Right lobe of liver (tissue), 6 donors: ENCODE measurements around the gene SEC62. TPM values are rescaled to one million over a fixed set of nuclear protein-coding genes. Genes with fewer than 3 reads are reported as not detected.
A peak's percentile ranks its signal among the peaks of the same experiment; 100 is the strongest.

Source experiments
- ATAC-seq, 4 donors: fragments of 200-7000 bp; cut with Tn5 transposase; one replicate each; pipeline ENCODE4 v1.9.1; 2020; ENCODE audit warnings: mild to moderate bottlenecking in 4 of 4, moderate library complexity in 4 of 4
- DNase-seq, 3 donors: peaks; one replicate each; pipeline ENCODE4 v3.0.0-alpha.2; 2020
- H3K27ac ChIP-seq, 3 donors: fragments of 200-600 bp; one replicate each; pipeline ENCODE4 v1.8.0; 2022
- H3K27me3 ChIP-seq, 2 donors: fragments of 200-600 bp; one replicate each; pipeline ENCODE4 v1.8.0; 2022
- H3K36me3 ChIP-seq, 4 donors: fragments of 200-600 bp; sonication (generic) in 1 of 4; one replicate each; pipeline versions ENCODE4 v1.5.1 to v1.8.0; 2017 to 2022; ENCODE audit warnings: control low read depth in 1 of 4
- H3K4me1 ChIP-seq, 4 donors: fragments of 200-600 bp; sonication (generic) in 1 of 4; one replicate each; pipeline versions ENCODE4 v1.5.1 to v1.8.0; 2017 to 2022; ENCODE audit warnings: control low read depth in 1 of 4
- H3K4me3 ChIP-seq, 3 donors: fragments of 200-600 bp; one replicate each; pipeline ENCODE4 v1.8.0; 2022
- H3K9me3 ChIP-seq, 4 donors: fragments of 200-600 bp; sonication (generic) in 1 of 4; one replicate each; pipeline versions ENCODE4 v1.5.1 to v1.8.0; 2017 to 2022; ENCODE audit warnings: control low read depth in 1 of 4
- POLR2A ChIP-seq: fragments of 450-650 bp; IDR thresholded peaks from one replicate; pipeline ENCODE4 v1.6.1; 2017; ENCODE audit warnings: antibody characterized with exemption, mild to moderate bottlenecking
- WGBS: methylation state at CpG from one replicate; pipeline ENCODE4 v1.1.6; 2018; ENCODE audit warnings: low coverage, low lambda C conversion rate; ENCODE audit not compliant: insufficient coverage; ENCODE audit errors: missing lambda C conversion rate; 5-methylcytosine and 5-hydroxymethylcytosine counted together
- intact Hi-C, 2 donors: fragments of 100-400 bp; cut with DNase I; formaldehyde crosslinking; loops; one replicate each; pipeline versions ENCODE4 v1.11.2 to v1.14.1; 2022
- total RNA-seq, 6 experiments: library from RNA; depleted of rRNA in 2 of 6; stranded (reverse); fragments of >200 nt in 2 of 6; fragmentation: NEBNext Ultra II Directional in 3 of 6; extraction: Animal tissue kit (Norgen Biotek cat#: 25700) in 3 of 6; gene quantifications; one replicate each; pipeline versions ENCODE4 v1.1.0 to v1.2.4, GENCODE V29; 2016 to 2023
- TF ChIP-seq, protein P1 (sequence below), 4 donors: fragments of 200-600 bp in 3 of 4; fragments of 450-650 bp in 1 of 4; IDR thresholded peaks; one replicate each; pipeline versions ENCODE4 v1.5.1 to v1.8.0; 2016 to 2022; ENCODE audit warnings: antibody characterized with exemption in 4 of 4, mild to moderate bottlenecking in 2 of 4
- donor health status: DM: no; HTN: yes; CAD: no.
- donor health status: DM: no; HTN: no; CAD: no.
- donor health status: DM: no; HTN: no; CAD: no.
- donor health status: DM: no; HTN: yes; CAD: no.
- donor health status: DM: no; HTN: yes; CAD: no.

Gene SEC62
- total RNA-seq, 6 experiments from 2014 or later = 38.5 to 133 (median 96.5) TPM

DNA sequence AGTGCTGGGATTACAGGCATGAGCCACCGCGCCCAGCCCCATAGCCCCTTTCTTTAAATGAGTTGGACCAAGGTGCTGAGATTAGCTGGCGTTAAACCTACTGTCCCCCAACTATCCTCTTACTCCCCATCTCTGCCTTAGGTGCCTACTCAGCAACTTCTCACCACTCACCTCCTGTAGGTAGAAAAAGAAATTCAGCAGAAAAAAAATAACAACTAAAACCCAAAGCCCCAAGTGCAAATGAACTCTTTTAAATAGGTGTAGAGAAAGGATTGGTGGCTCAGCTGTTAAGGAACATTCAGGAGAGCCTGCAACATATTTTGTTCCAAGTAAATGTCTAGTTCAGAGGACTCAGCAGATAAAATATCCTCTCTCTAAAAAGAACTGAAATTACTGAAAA is 35.8 kb upstream of the SEC62 start:
- Histone ChIP-seq H3K4me3 (no peak overlapping the region), H3K27ac (no peak overlapping the region), H3K4me1 (no peaks in the 10 kb centered on the region), H3K27me3 (no peaks in the 10 kb centered on the region), H3K36me3 (no peaks in the 10 kb centered on the region), H3K9me3 (no peaks in the 10 kb centered on the region)
- intact Hi-C loops = no loop called here
- ATAC-seq (no peak), DNase-seq (no peak)
- 100% methylated on average over 3 of the region's 3 CpGs for WGBS
- TF ChIP-seq, protein P1, sequence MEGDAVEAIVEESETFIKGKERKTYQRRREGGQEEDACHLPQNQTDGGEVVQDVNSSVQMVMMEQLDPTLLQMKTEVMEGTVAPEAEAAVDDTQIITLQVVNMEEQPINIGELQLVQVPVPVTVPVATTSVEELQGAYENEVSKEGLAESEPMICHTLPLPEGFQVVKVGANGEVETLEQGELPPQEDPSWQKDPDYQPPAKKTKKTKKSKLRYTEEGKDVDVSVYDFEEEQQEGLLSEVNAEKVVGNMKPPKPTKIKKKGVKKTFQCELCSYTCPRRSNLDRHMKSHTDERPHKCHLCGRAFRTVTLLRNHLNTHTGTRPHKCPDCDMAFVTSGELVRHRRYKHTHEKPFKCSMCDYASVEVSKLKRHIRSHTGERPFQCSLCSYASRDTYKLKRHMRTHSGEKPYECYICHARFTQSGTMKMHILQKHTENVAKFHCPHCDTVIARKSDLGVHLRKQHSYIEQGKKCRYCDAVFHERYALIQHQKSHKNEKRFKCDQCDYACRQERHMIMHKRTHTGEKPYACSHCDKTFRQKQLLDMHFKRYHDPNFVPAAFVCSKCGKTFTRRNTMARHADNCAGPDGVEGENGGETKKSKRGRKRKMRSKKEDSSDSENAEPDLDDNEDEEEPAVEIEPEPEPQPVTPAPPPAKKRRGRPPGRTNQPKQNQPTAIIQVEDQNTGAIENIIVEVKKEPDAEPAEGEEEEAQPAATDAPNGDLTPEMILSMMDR (IDR thresholded peaks at IDR 0.05) = no peak
- no peak for TF ChIP-seq POLR2A

DNA sequence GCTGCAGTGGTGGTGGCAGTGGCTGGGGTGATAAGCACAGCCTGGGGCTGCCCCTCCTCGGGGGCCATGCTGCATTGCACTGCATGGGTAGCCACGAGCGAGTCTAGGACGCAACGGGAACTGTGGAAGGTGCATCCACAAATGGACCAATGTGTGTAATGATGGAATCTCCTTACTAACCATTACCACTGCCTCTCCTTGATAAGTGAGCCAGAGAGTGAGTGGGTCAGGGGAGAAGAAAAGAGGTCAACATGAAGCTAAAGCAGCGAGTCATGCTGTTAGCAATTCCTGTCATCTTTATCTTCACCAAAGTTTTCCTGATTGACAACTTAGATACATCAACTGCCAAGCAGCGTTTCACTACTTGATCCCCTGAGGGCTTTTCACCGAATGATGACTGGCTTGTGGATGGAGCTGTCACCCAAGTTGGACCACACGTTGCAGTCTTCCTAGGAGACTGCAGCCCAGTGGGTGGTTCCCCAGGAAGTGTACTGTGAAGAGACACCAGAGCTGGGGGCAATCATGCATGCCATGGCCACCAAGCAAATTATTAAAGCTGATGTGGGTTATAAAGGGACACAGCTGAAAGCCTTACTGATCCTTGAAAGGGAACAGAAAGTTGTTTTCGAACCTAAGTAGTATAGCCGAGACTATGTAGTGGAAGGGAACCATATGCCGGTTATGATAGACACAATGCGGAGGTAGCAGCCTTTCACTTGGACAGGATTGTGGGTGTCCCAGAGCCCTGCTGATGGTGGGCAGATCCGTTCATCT is 34.7 kb upstream of the SEC62 start:
- Histone ChIP-seq H3K27me3 (no peaks in the 10 kb centered on the region), H3K4me3 (no peak overlapping the region), H3K4me1 (no peaks in the 10 kb centered on the region), H3K27ac (no peak overlapping the region), H3K36me3 (no peaks in the 10 kb centered on the region), H3K9me3 (no peaks in the 10 kb centered on the region)
- 67% methylated on average over 10 of the region's 14 CpGs for WGBS
- ATAC-seq (no peak), DNase-seq (no peak)
- intact Hi-C loops = no loop called here
- TF ChIP-seq, protein P1 (IDR thresholded peaks at IDR 0.05) = no peak
- TF ChIP-seq POLR2A = no peak

DNA sequence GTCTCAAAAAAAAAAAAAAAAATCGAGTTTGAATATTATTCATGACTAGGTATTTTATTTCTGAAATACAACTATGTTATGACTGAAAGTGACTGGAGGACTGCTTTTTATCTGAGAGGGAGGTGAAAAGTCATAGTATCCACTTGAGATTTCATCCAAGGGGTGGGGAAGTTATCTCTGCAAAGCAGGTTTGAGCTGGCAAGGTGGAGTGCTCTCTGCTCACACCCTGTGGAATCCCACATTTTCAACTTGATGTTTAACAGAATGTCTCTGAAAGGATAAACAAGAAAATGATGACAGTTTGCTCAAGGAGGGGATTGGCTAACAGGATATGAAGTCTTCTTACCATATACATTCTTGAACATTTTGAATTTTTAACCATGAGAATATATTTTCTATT is 27.3 kb upstream of the SEC62 start:
- WGBS = 50% methylated on average over 1 of the region's 1 CpG
- ATAC-seq (peak in 1 of 4 donors; percentile 22), DNase-seq (no peak)
- H3K36me3 ChIP-seq = no peaks in the 10 kb centered on the region
- H3K27ac ChIP-seq = no peak overlapping the region
- H3K4me1 ChIP-seq = no peaks in the 10 kb centered on the region
- TF ChIP-seq, protein P1 (IDR thresholded peaks at IDR 0.05) = no peak
- no peak for TF ChIP-seq POLR2A
- no peaks in the 10 kb centered on the region for H3K9me3 ChIP-seq
- H3K4me3 ChIP-seq = no peak overlapping the region
- H3K27me3 ChIP-seq = no peaks in the 10 kb centered on the region
- intact Hi-C loops = no loop called here

DNA sequence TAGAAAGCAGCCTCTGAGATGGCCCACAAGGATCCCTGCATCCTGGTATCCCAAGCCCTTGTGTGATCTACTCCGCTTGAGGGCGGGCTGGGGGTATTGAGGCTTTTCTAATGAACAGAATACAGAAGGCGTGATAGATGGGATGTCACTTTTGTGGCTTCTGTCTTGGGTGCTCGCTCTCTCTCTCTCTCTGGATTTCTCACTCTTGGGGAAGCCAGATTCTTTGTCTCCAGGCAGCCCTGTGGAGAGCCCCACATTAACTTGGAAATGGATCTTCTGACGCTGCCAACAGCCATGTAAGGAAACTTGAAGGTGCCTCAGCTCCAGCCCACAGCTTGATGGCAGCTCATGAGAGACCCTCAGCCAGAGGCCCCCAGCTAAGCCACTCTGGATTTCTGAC is 26.9 kb upstream of the SEC62 start:
- no peak for DNase-seq

More for the DNA sequence above, 26.9 kb upstream of the SEC62 start:
- ATAC-seq = no peak
- TF ChIP-seq, protein P1 (IDR thresholded peaks at IDR 0.05) = no peak
- TF ChIP-seq POLR2A = no peak
- no peak overlapping the region for H3K4me3 ChIP-seq
- H3K36me3 ChIP-seq = no peaks in the 10 kb centered on the region
- intact Hi-C loops = no loop called here
- H3K27me3 ChIP-seq = no peaks in the 10 kb centered on the region
- no peaks in the 10 kb centered on the region for H3K4me1 ChIP-seq
- no peak overlapping the region for H3K27ac ChIP-seq
- H3K9me3 ChIP-seq = no peaks in the 10 kb centered on the region
- WGBS = 93% methylated on average over 5 of the region's 5 CpGs
